Occipital lobe (tissue), 2 donors: ENCODE results near the gene FIBCD1. TPM values are rescaled to one million over a fixed set of nuclear protein-coding genes. Genes with fewer than 3 reads are reported as not detected.
"Not testable (repeated sequence)": the region's sequence is repeated elsewhere in the genome, so short reads cannot be mapped to it uniquely, and the experiment has no call there.

ENCODE experiments used
- DNase-seq: peaks from one replicate; lab custom pipeline; 2025; lab: John Stamatoyannopoulos, UW
- total RNA-seq: library from RNA; depleted of rRNA; stranded (reverse); fragments of >200 nt; gene quantifications from one replicate; pipeline ENCODE4 v1.2.3, GENCODE V29; 2014

FIBCD1 gene
- total RNA-seq, 1 donor from 2014 or later = 1.4 TPM

DNA sequence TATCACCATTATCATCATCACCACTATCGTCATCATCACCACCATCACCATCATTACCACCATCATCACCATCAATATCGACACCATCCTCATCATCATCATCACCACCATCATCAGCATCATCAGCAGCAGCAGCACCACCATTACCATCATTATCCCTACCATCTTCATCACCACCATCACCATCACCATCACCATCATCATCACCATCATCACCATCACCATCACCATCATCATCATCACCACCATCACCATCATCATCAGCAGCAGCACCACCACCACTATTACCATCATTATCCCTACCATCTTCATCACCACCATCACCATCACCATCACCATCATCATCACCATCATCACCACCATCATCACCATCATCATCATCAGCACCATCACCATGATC lies 15.9 kb upstream of the FIBCD1 start:
- not testable (repeated sequence) for DNase-seq

DNA sequence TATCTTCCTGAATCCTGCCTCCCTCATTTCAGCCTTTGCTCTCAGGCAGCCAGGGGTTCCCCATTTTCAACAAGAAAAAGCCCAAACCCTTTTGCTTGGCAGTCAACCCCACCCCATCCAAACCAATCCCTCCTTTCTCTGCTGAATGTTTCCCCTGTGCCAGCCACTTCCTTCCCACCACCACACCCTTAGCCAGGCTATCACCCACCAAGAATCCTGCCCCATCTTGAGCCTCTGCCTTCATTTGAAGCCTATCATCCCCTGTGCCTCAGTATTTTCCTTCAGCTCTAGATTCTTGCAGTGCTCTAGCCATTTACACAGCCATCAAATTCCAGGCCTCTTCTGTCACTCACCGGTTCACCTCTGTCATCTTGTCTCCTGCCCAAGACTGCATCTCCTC lies 15.3 kb upstream of the FIBCD1 start:
- DNase-seq = no peak

DNA sequence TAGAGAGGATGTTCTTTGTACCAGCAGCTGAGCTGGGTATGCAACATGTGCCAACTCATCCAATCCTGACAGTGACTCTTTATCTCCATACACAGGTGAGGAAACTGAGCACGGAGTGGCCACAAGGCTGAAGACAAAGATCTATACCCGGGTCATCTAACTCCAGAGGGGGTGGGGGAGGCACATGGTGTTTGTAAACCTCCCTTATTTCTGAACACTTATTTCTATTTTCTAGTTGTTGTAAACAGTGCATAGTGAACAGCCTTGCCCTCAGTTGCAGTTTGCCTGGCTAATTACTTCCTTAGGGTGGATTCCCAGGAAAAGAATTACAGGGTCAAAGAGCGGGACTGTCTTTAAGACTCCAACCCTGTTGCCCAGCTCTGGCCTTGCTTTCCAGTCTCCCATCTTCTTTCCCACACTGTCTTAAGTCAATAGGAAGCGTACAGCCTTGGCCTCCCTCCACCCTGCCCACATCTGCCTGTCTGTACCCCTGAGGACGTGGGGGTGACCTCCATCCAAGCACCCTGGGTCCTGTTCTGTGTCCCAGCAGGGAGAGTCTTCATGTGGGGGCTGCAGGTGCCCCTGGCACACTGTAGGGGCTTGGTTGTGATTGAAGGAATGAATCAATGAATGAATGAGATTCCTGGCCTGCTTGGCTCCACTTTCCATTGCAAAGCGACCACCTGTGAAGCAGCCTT lies 13.2 kb upstream of the FIBCD1 start:
- no peak for DNase-seq

DNA sequence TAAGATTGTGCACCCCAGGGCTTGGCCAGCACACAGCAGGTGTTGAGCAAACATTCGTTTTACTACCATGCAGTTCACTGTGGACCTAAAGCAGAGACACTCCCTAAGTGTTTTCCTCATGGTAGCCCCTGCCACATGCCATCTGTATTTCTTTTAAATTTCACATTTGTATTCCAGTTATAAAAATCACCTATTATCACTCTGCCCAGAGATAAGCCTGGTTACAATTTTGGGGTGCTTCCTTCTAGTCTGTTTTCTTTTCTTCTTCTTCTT lies 10.9 kb upstream of the FIBCD1 start:
- DNase-seq = no peak

DNA sequence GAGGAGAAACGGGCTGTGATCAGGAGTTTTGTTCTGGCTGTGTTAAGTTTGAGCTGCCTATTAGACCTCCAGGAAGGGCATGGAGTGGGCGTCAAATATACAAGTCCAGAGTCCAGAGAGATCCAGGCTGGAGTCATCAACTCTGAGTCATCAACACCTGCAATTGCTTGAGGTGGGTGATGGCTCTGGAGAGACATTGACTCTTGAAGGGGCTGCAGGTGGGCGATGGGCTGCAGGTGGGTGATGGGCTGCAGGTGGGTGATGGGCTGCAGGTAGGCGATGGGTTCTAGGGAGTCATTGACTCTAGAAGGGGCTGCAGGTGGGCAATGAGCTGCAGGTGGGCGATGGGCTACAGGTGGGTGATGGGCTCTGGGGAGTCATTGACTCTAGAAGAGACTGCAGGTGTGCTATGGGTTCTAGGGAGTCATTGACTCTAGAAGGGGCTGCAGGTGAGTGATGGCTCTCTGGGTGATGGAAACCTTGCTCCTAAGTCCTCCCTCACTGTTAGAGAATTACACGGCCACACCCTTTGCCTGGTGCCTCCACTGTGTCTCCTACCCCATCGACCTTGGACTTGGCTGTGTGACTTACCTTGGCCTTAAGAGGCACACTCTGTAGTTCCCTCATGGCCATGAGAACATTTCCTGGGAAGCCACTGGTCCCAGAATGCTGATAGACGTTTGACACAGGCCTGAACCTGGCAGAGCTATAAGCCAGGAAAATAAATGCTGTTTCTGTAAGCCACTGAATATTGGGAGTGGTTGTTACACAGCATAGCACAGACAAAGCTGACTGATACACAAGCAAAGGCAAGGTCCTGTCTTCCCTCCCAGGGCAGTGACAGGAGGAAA lies 10.4 kb upstream of the FIBCD1 start:
- no peak for DNase-seq

DNA sequence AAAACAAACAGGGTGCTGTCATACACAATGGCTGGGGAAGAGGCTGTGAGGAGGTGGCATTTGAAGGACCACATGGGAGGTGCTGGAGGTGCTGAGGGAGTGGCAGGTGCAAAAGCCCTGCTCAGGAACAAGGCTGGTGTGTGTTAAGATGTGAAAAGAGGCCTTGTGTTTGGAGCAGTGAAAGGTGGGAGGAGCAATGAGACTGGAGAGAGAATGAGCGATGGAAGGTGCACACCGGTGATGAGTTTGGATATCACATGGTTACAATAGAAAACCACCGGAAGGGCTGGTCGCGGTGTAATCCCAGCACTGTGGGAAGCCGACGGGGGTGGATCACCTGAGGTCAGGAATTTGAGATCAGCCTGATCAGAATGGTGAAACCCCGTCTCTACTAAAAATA lies 9.2 kb upstream of the FIBCD1 start:
- no peak for DNase-seq

DNA sequence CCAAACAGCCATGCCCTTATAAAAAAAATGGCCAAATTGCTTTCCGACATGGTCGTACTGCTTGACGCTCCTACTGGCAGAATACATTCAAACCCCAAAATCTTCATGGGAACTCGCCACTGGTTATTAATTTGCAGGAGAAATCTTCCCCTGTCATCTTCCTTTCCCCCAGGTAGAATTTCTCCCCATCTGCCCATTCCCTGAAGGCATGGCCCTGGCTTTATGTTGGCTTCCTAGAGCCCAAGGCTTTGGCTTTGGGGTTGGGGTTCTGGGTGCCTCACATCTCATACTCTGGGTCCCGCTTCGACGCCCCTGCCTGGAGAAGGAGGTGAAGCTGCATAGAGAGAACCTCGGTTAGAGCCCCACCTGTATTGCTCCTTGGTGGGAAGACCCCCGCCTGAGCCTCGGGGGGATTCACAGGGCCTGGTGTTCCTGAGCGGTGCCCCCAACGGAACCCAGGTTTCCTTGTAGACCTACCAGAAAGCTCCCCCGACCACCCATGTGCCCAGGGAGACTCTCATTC lies 8.6 kb upstream of the FIBCD1 start:
- DNase-seq = no peak

DNA sequence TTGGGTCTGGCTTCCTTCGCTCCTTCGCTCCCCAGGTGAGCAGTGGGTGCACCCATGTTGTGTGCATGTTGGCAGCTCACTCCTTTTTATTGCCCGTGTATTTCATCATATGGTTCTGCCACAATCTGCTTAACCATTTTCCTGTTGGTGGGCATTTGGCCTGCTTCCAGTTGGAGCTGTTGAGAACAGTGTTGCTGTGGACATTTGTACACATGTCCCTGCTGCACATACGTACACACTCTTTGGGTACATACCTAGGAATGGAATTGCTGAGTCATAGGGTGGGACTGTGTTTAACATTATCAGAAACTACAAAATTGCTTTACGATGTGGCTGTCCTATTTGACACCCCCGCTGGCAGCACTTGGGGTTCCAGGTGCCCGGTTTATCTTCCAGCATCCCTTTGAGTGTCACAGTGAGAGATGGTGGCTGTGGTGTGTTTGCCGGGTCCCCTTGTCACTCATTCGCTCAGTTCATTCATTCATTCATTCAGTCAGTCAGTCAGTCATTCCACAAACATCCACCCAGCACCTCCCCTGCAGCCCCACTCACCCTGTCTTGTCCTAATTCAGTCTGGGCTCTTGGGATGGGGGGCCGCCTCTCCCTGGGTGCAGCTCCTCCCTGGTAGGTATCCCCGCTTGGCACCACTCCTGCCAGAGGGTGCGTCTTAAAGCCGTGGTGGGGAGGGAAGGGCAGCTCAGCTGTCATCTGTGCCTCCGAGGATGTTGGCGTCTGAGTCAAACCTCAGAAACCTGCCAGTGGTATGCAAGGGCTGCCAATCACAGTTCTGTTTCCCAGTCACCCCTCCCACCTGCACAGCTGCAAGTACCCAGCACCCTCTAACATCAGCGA lies 7.9 kb upstream of the FIBCD1 start:
- no peak for DNase-seq

DNA sequence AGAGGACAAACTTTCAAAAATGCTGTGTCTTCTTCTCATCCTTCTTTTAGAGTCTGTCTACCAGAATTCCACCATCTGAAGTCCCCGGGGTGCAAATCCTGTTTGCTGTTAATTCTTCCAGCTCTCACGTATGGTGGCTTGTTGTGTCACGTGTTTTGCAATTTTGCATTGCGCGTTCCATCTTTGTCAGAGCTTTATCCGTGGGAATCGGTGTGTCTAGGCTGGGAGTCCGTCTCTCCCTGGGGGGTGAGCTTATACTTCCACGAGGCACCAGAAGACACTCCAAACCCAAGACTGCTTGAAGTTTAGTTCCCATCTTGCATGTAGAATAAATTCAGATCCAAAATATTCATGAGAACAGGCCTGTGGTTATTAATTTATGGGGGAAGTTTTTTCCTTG lies 6.1 kb upstream of the FIBCD1 start:
- no peak for DNase-seq

DNA sequence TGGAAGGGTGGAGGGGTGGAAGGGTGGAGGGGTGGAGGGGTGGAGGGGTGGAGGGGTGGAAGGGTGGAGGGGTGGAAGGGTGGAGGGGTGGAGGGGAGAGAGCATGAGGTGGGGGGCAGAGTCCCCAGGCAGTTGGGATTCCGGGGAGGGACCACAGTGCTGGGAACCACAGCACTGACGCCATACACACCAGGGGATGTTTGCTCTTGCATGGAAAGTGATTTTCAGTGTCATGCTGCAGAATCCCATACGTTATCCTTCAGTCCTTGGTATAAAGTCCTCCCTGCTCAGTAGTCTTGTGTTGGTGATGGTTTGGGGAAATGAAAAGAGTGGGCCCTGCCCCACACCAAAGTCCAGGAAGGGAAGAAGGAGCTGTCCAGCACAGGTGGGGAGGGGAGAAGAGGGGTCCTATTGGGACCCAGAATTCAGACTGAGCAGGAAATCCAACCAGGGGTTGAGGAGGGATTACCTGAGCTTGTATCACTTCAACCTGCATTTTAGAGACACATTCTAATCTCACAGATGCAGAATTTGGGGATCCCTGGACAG lies 5.5 kb upstream of the FIBCD1 start:
- DNase-seq = no peak

DNA sequence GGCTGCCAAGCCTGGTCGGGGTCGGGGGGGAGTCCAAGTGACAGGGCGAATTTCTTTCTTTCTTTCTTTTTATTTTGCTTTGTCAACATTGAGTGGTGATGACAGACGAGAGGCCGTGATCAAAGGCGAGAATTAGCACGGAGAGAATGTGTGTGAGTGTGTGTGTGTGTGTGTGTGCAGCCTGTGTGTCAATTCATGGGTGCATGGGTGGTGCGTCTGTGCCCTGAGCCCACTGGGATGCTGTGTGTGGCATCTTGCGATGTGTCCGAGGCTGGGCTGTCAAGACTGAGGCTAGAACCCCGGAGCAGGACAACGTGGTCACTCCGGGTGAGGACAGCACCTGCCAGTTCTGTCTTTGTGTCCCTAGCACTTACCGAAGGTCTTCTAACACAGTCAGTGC lies 4.7 kb upstream of the FIBCD1 start:
- no peak for DNase-seq

DNA sequence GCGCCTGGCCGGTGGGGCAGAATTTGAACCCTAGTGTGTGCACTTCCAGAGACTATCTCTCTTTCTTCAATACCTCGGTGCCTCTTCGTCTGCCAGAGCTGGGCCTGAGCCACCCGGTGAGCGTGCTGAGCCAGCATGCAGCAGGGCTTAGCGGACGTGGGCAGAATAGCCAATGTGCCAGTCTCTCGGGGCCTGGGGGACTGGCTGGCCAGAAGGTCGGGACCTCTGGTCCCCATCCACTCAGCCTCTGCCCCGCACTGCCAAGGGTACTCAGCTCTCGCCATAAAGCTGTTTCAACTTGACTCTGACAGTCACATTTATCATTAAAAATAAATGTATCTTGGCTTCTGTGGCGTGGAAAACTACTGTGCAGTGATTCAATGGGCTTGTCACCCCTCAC lies 4.2 kb upstream of the FIBCD1 start:
- DNase-seq = no peak

DNA sequence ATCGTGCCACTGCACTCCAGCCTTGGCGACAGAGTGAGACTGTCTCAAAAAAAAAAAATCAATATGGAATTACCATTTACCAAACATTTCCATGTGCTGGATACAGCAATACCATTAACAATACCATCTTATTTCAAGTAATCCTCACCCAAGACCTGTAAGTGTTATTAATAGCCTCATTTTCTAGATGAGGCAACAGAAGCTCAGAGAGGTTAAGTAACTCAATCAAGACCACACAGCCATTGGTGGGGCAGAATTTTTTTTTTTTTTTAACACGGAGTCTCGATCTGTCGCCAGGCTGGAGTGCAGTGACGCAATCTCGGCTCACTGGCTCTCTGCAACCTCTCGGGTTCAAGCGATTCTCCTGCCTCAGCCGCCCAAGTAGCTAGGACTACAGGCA lies 3.6 kb upstream of the FIBCD1 start:
- no peak for DNase-seq

DNA sequence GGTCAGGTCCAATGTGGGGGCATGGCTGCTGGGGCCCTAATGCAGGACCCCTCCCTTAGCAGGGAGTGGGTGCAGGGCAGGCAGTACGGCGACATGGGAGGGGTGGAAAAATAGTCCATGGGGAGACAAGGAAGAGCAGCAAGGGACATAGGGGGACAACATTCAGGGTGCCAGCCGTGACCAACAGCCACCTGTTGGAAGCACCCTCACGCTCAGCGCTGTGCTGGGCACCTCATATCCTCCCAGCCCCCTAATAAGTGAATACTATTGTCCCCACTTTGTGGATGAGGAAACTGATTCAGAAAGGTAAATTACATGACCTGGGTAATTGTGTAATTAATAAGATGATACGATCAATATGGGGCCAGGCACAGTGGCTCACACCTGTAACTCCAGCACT lies 3.0 kb upstream of the FIBCD1 start:
- DNase-seq = no peak

DNA sequence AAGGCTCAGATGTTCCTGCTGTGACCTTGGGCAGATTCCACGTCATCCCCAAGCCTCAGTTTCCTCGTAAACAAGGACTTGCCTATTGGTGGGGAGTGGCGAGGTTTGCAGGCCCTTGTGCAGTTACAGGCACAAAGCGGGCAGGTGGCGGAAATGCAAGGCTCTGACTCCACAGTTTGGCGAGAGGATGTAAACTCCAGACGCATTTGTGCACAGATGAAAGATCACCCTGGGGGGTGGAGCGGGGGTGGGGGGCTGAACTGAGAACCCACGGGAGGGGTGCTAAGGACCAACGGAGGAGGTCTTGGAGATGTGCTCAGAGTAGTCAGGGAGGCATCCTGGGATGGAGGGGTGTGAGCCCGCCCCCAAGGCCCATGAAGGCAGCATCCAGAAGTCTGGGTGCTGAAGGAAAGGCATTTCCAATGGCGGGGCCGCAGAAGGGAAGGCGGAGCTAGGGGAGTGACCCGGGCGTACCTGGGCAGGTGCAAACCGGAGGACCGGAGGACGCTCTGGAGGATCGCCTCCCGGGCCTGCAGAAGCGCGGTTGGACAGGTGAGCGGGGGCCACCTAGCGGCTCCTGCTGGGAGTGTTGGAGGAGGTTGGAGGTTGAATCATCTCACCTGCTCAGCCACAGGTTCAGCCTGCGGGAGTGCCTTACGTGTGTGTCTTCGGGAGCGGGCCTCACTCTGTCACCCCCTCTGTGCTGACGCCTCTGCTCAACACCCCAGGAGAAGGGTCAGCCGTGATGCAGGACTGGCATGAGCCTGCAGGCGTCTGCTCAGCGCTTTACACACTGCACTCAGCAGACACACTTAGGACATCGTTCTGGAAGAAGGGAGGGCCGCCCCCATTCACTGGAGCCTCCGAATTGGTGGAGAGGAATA lies 1.9 kb upstream of the FIBCD1 start:
- DNase-seq = no peak

DNA sequence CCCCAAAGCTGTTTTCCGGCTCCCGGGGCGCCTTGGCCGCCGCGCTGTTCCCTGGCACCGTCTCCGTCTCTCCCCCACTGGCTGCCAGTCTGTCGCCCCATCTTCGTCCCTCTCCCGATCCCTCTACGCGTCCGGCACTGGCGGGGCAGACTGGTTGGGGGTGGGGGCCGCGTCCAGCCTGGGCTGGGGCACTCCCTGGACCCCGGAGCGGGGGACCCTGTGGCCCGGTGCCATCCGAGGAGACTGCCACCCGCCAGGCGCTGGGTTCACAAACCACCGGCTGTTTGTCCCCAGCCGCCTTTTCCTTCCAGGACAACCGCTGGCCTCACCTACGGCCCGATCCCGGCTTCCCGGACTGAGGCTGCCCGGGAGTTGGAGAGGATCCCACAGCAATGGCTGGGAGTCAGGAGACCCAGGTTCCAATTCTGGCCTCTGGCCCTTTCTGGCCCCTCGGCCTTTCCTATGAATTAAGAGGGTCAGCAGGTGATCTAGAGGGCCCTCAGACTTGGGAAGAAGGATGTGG lies 1.0 kb upstream of the FIBCD1 start:
- no peak for DNase-seq

DNA sequence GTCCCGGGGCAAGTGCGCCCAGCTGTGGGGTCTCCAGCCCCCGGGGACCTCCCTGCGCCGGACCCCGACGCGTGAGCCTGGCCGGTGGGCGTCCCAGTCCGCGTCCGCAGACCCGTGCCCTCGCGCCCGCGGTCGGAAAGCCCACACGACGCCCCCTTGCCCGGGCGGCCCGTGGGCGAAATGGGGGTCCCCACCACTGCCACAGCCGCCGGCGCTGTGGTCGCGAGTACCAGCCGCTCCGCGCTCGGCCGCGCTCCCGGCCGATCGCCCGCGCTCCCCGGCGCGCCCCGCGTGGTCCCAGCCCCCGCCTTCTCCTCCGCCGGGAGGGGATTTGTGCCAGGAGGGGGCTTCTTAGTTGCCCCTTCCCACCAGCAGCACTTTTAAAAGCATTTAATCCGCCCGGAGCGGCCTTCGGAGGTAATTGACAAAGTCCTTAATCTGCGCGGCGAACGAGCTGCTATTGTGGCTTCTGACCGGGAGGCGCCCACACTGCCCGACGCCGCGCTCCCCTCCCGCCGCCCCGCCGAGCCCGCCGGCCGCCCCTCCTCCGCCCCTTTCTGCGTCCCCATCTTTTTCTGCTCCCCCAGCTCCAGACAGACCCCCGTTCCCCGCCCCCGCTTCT lies 469 bp upstream of the FIBCD1 start:
- no peak for DNase-seq

DNA sequence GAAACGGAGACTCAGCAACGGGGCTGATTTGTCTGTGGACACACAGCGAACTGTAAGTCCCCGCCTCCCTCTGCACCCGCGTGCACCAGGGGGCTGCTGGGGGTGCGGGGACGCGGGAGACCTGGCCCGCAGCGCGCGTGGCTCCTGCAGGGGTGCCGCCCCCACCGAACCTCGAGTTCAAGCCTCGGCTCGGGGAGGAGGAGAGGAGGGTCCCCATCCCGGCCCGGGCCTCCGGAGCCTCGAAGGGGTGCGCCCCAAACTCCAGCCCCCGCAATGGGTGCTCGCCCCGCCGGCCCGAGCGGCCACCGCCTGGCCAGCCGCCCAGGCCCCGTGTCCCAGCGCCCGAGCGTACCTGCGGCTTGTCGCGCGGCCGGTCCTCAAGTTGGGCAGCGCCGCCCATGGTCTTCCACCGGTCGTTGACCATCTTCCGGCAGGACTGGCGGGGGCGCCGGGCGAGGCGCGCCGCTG lies 829 bp downstream of the FIBCD1 start:
- no peak for DNase-seq

DNA sequence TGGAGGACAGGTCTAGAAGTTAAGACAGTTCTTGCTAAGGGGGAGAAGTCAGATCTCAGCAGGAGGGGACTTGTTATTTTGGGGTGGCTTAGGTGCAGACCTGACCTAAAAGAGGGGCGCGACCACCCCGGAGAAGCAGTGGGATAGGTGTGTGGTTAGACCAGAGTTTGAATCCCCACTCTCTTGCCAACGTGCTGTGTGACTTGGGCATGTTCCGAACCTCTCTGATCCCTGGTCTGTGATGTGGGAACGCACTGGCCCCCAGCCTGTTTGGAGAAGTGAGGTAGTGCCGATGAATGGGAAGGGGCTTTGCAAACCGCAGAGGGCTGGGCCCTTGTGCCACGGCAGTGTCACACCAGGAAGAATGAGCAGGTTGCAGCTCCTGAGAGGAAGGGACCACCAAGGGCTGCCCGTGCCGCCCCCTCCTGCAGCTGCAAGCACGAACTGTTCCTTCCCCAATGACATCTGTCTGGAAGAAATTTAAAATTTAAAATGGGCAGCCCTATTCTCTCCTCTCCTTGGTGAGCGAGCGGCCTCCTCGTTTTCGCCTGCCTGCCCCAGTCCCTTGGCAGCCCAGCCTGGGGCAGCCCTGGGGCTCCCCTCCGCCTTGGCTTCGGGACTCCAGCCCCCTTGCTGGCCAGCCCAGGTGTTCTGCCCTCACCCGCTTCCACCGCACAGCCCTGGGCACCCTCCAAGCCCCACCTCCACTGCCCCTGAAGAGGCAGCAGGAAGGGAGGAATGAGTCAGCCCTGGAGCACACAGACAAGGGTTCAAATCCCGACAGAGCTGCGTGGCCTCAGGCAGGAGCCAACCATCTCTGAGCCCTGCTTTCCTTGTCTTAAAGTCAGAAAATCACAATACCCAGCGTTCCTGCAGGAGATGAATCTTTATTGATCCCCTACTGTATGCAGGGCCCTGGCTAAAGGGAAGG lies 1.6 kb downstream of the FIBCD1 start:
- DNase-seq = no peak
